Esophagus squamous epithelium (tissue), 4 donors: ENCODE measurements around the gene AK8.

ENCODE experiments used
- POLR2A ChIP-seq, 4 donors: fragments of 450-650 bp; IDR thresholded peaks; one replicate each; pipeline ENCODE4 v1.6.1; 2017; ENCODE audit warnings: antibody characterized with exemption in 4 of 4, mild to moderate bottlenecking in 4 of 4, moderate library complexity in 3 of 4
- TF ChIP-seq, protein P1 (sequence below), 6 experiments: fragments of 450-650 bp in 4 of 6; fragments of 200-600 bp in 2 of 6; sonication (generic) in 2 of 6; IDR thresholded peaks; one replicate each; pipeline ENCODE4 v1.5.1; 2016 to 2019; ENCODE audit warnings: antibody characterized with exemption in 6 of 6, mild to moderate bottlenecking in 4 of 6, moderate library complexity in 4 of 6

DNA sequence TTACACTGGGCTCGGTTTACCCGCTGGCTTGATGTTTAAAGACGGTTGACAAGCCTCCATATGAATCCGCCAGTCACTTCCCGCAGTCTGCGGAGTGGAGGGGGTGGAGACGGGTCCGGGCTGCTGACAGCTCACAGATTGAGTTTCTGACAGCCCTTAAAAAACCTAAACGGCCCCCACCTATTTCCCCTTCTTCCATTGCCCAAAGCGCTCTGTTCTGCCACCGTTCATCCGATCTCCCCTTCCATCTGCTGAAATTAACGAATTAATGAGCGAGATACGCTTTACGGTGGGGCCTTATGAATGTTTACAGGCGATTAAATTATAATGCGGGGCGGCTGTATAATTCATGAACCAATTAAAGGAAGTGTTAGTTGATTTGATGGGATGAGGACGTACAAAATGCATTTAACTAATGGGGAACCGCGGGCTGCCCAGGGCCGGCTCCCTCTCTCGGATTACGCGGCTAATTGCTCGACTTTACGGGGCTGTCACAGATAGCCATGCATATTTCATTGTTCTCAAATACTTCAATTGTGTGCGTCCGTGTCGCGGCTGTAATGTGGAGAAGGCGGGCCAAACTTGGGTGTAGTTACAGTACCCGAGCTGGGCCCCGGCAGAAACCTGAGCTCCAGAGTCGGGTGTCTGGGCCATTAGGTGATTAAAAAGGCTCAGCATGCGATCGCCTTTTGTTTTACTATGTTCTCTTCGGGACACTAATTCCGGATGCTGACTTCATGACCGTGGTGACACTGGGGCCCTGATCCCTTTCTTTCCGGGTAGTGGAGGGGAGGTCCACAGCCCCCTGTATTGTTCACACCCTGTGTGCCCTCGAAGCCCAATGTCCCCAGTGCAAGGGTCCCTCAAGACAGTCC is 133.0 kb downstream of the AK8 start:
- TF ChIP-seq, protein P1, sequence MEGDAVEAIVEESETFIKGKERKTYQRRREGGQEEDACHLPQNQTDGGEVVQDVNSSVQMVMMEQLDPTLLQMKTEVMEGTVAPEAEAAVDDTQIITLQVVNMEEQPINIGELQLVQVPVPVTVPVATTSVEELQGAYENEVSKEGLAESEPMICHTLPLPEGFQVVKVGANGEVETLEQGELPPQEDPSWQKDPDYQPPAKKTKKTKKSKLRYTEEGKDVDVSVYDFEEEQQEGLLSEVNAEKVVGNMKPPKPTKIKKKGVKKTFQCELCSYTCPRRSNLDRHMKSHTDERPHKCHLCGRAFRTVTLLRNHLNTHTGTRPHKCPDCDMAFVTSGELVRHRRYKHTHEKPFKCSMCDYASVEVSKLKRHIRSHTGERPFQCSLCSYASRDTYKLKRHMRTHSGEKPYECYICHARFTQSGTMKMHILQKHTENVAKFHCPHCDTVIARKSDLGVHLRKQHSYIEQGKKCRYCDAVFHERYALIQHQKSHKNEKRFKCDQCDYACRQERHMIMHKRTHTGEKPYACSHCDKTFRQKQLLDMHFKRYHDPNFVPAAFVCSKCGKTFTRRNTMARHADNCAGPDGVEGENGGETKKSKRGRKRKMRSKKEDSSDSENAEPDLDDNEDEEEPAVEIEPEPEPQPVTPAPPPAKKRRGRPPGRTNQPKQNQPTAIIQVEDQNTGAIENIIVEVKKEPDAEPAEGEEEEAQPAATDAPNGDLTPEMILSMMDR (IDR thresholded peaks at IDR 0.05): no peak
- no peak for TF ChIP-seq POLR2A (IDR thresholded peaks at IDR 0.05)
